Astrocyte of the cerebellum (primary cell): ENCODE results near the gene CDC34.

Experiments
- DNase-seq: peaks from one replicate; pipeline ENCODE4 v3.0.0-alpha.2; 2011; ENCODE audit warnings: low read depth
- H3K4me3 ChIP-seq: 2 replicates; pipeline ENCODE4 v1.5.1; 2011; ENCODE audit warnings: mild to moderate bottlenecking, low read depth, low read length, moderate library complexity
- in situ Hi-C: cut with HindIII; loops from 2 replicates; pipeline ENCODE4 v1.10.0; 2017; ENCODE audit warnings: low sequenced_read_pairs
- TF ChIP-seq, protein P1 (sequence below): IDR thresholded peaks from 2 replicates; pipeline ENCODE4 v1.5.1; 2012; ENCODE audit warnings: low read length, low read depth, moderate library complexity, mild to moderate bottlenecking; ENCODE audit errors: missing control alignments

Gene CDC34

GRCh38 chr19:536881-537404 lies 5.4 kb downstream of the CDC34 start:
- in situ Hi-C loops: no loop called here
- H3K4me3 ChIP-seq: no peak overlapping the region
- TF ChIP-seq, protein P1, sequence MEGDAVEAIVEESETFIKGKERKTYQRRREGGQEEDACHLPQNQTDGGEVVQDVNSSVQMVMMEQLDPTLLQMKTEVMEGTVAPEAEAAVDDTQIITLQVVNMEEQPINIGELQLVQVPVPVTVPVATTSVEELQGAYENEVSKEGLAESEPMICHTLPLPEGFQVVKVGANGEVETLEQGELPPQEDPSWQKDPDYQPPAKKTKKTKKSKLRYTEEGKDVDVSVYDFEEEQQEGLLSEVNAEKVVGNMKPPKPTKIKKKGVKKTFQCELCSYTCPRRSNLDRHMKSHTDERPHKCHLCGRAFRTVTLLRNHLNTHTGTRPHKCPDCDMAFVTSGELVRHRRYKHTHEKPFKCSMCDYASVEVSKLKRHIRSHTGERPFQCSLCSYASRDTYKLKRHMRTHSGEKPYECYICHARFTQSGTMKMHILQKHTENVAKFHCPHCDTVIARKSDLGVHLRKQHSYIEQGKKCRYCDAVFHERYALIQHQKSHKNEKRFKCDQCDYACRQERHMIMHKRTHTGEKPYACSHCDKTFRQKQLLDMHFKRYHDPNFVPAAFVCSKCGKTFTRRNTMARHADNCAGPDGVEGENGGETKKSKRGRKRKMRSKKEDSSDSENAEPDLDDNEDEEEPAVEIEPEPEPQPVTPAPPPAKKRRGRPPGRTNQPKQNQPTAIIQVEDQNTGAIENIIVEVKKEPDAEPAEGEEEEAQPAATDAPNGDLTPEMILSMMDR: no peak
- DNase-seq: no peak

DNA sequence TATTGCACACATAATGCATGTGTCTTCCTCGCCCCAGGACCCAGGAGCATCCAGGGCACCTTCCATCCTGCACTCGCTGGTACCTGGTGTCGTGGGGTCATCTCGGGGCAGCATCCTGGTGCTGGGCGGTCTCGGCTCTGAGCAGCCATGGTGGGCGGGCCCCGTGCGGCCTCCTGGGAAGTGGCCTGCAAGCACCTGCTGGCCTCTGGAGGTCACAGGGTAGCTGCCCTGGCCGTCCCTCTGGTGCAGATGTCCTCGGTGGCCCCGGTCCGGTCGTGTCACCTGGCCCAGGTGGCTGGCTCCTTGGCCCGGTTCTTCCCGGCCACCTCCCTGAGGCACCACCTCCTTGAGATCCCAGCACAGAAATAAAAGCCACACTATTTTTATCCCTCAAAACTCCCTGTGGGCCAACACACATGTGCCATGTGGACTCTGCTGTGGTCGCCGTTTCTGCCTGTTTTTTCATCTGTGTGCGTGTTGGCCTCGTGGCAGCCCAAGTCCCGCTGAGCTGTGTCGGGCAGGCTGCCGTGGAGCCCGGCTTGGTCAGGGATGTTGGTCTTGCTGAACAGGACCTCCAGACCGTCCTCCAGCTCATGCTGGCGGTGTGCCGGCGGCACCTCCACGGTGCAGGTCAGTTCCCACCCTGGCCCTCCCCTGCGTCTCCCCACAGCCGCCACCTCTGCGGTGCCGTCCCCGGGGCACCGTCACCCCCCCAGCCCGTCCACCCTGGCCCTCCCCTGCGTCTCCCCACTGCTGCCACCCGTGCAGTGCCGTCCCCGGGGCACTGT lies 7.3 kb downstream of the CDC34 start:
- TF ChIP-seq, protein P1: no peak
- no peak overlapping the region for H3K4me3 ChIP-seq
- no peak for DNase-seq
- in situ Hi-C loops: no loop called here

GRCh38 chr19:539429-540030 lies 8.0 kb downstream of the CDC34 start:
- TF ChIP-seq, protein P1: no peak
- no peak overlapping the region for H3K4me3 ChIP-seq
- DNase-seq: no peak
- in situ Hi-C loops: no loop called here

GRCh38 chr19:540867-541637 lies 9.5 kb downstream of the CDC34 start:
- TF ChIP-seq, protein P1: no peak
- no peak overlapping the region for H3K4me3 ChIP-seq
- in situ Hi-C loops: no loop called here
- no peak for DNase-seq

- no peak overlapping the region for H3K4me3 ChIP-seq
- in situ Hi-C loops: no loop called here
- no peak for DNase-seq
- TF ChIP-seq, protein P1: no peak
Observed at GRCh38 chr19:541699-542098, 10.1 kb downstream of the CDC34 start.

- no peak overlapping the region for H3K4me3 ChIP-seq
- TF ChIP-seq, protein P1: no peak
- in situ Hi-C loops: no loop called here
Observed at GRCh38 chr19:542173-542866, 10.8 kb downstream of the CDC34 start.

More at GRCh38 chr19:542173-542866, 10.8 kb downstream of the CDC34 start:
- no peak for DNase-seq
